PC-9 (cell line): Measurements from ENCODE around the gene SMARCD1.

Experiments
- CTCF ChIP-seq: fragments of 200-600 bp; sonication (generic); conservative IDR thresholded peaks from 2 replicates; pipeline ENCODE4 v1.6.1; 2017; ENCODE audit warnings: mixed run types, antibody characterized with exemption, mild to moderate bottlenecking, moderate library complexity
- EZH2 ChIP-seq: fragments of 200-600 bp; sonication (generic); IDR thresholded peaks from 2 replicates; pipeline ENCODE4 v1.8.0; 2017; ENCODE audit warnings: antibody characterized with exemption, low read depth

GRCh38 chr12:50079771-50080170 is 5.4 kb upstream of the SMARCD1 start:
- TF ChIP-seq EZH2 (no peak), CTCF (no peak)
